H9 (cell line): ENCODE measurements around the gene ATE1. TPM values are rescaled to one million over a fixed set of nuclear protein-coding genes. Genes with fewer than 3 reads are reported as not detected.

Experiments
- DNase-seq: peaks from one replicate; pipeline ENCODE4 v3.0.0-alpha.2; 2017
- H2AFZ ChIP-seq: one replicate; pipeline ENCODE4 v1.6.1; 2013; ENCODE audit warnings: mild to moderate bottlenecking, low read length, control low read depth, moderate library complexity
- H2AK5ac ChIP-seq: 2 replicates; pipeline ENCODE4 v1.6.1; 2013; ENCODE audit warnings: low read length, control low read depth, mixed read lengths; ENCODE audit not compliant: insufficient read length
- H2BK120ac ChIP-seq: one replicate; pipeline ENCODE4 v1.6.1; 2013; ENCODE audit warnings: low read depth, mild to moderate bottlenecking, low read length, control low read depth, inconsistent platforms; ENCODE audit not compliant: poor library complexity, severe bottlenecking
- H2BK12ac ChIP-seq: 2 replicates; pipeline ENCODE4 v1.6.1; 2013; ENCODE audit warnings: low read length, control low read depth, mixed read lengths, low read depth; ENCODE audit not compliant: insufficient read length
- H2BK15ac ChIP-seq: 2 replicates; pipeline ENCODE4 v1.6.1; 2013; ENCODE audit warnings: low read depth, low read length, control low read depth
- H2BK20ac ChIP-seq: one replicate; pipeline ENCODE4 v1.6.1; 2013; ENCODE audit warnings: low read depth, mild to moderate bottlenecking, low read length, control low read depth, inconsistent platforms; ENCODE audit not compliant: poor library complexity, severe bottlenecking
- H2BK5ac ChIP-seq: 2 replicates; pipeline ENCODE4 v1.6.1; 2013; ENCODE audit warnings: low read length, control low read depth, mixed read lengths; ENCODE audit not compliant: insufficient read length
- H3K14ac ChIP-seq: 2 replicates; pipeline ENCODE4 v1.6.1; 2013; ENCODE audit warnings: low read length, control low read depth; ENCODE audit not compliant: insufficient read depth
- H3K18ac ChIP-seq: 2 replicates; pipeline ENCODE4 v1.6.1; 2013; ENCODE audit warnings: low read depth, mild to moderate bottlenecking, mixed read lengths, low read length, control low read depth; ENCODE audit not compliant: insufficient read length
- H3K23ac ChIP-seq: 2 replicates; pipeline ENCODE4 v1.6.1; 2013; ENCODE audit warnings: low read length, control low read depth, mixed read lengths, low read depth; ENCODE audit not compliant: insufficient read length
- H3K23me2 ChIP-seq: 2 replicates; pipeline ENCODE4 v1.6.1; 2013; ENCODE audit warnings: low read depth, mild to moderate bottlenecking, mixed read lengths, low read length, control low read depth; ENCODE audit not compliant: insufficient read length, poor library complexity, severe bottlenecking
- H3K27ac ChIP-seq: 2 replicates; pipeline ENCODE4 v1.5.1; 2013; ENCODE audit warnings: low read length, control low read depth, mixed read lengths, low read depth; ENCODE audit not compliant: insufficient read length
- H3K27me3 ChIP-seq: 2 replicates; pipeline ENCODE4 v1.6.1; 2013; ENCODE audit warnings: low read length, control low read depth, inconsistent platforms; ENCODE audit not compliant: insufficient read depth
- H3K4ac ChIP-seq: 2 replicates; pipeline ENCODE4 v1.6.1; 2013; ENCODE audit warnings: low read depth, mild to moderate bottlenecking, control low read depth, inconsistent platforms, low read length, moderate library complexity
- H3K4me1 ChIP-seq: 2 replicates; pipeline ENCODE4 v1.6.1; 2013; ENCODE audit warnings: low read length, control low read depth, inconsistent platforms; ENCODE audit not compliant: insufficient read depth
- H3K4me2 ChIP-seq: 2 replicates; pipeline ENCODE4 v1.6.1; 2013; ENCODE audit warnings: low read length, control low read depth, mixed read lengths; ENCODE audit not compliant: insufficient read length, insufficient read depth
- H3K56ac ChIP-seq: 2 replicates; pipeline ENCODE4 v1.6.1; 2013; ENCODE audit warnings: low read depth, mild to moderate bottlenecking, mixed read lengths, low read length, control low read depth; ENCODE audit not compliant: insufficient read length
- H3K79me1 ChIP-seq: 2 replicates; pipeline ENCODE4 v1.6.1; 2013; ENCODE audit warnings: low read depth, mild to moderate bottlenecking, moderate library complexity, low read length, control low read depth, inconsistent platforms; ENCODE audit not compliant: insufficient read depth, poor library complexity, severe bottlenecking
- H3K79me2 ChIP-seq: 2 replicates; pipeline ENCODE4 v1.6.1; 2013; ENCODE audit warnings: low read length, control low read depth, inconsistent platforms; ENCODE audit not compliant: insufficient read depth
- H3K9ac ChIP-seq: 2 replicates; pipeline ENCODE4 v1.6.1; 2013; ENCODE audit warnings: low read length, control low read depth, mixed read lengths; ENCODE audit not compliant: insufficient read length; ENCODE audit errors: extremely low read depth
- H3K9me3 ChIP-seq: one replicate; pipeline ENCODE4 v1.6.1; 2013; ENCODE audit warnings: low read depth, low read length, inconsistent platforms; ENCODE audit not compliant: control insufficient read depth
- H3T11ph ChIP-seq: one replicate; pipeline ENCODE4 v1.6.1; 2013; ENCODE audit warnings: mild to moderate bottlenecking, low read length, control low read depth, inconsistent platforms
- H4K20me1 ChIP-seq: one replicate; pipeline ENCODE4 v1.6.1; 2013; ENCODE audit not compliant: control insufficient read depth, insufficient read length, insufficient read depth
- H4K5ac ChIP-seq: 2 replicates; pipeline ENCODE4 v1.6.1; 2013; ENCODE audit warnings: low read depth, mild to moderate bottlenecking, mixed read lengths, low read length, control low read depth; ENCODE audit not compliant: insufficient read length
- H4K8ac ChIP-seq: replicated peaks from 2 replicates; pipeline ENCODE4 v1.6.1; 2013; ENCODE audit warnings: low read length, control low read depth, mixed read lengths, low read depth; ENCODE audit not compliant: insufficient read length
- H4K91ac ChIP-seq: 2 replicates; pipeline ENCODE4 v1.6.1; 2013; ENCODE audit warnings: low read depth, mild to moderate bottlenecking, moderate library complexity, mixed read lengths, low read length, control low read depth; ENCODE audit not compliant: insufficient read length
- H3K27ac Mint-ChIP-seq, 3 experiments: 2 replicates in 2 of 3; 3 replicates in 1 of 3; pipeline ENCODE4 v1.8.0; 2020 to 2021; ENCODE audit warnings: mixed read lengths in 3 of 3, mild to moderate bottlenecking in 1 of 3, moderate library complexity in 1 of 3
- H3K27me3 Mint-ChIP-seq: 2 replicates; pipeline ENCODE4 v1.8.0; 2021; ENCODE audit warnings: low read depth, mild to moderate bottlenecking, moderate library complexity, mixed read lengths
- H3K36me3 Mint-ChIP-seq, 3 experiments: 2 replicates in 2 of 3; 3 replicates in 1 of 3; pipeline ENCODE4 v1.8.0; 2020 to 2021; ENCODE audit warnings: low read depth in 3 of 3, mixed read lengths in 3 of 3; ENCODE audit not compliant: insufficient read depth in 1 of 3
- H3K4me1 Mint-ChIP-seq, 2 experiments: 2 replicates each; pipeline ENCODE4 v1.8.0; 2020; ENCODE audit warnings: mixed read lengths in 2 of 2
- H3K4me3 Mint-ChIP-seq, 2 experiments: 2 replicates in 1 of 2; 3 replicates in 1 of 2; pipeline ENCODE4 v1.8.0; 2020 to 2021; ENCODE audit warnings: mild to moderate bottlenecking in 2 of 2, mixed read lengths in 2 of 2, moderate library complexity in 1 of 2
- H3K9me3 Mint-ChIP-seq, 2 experiments: 2 replicates in 1 of 2; 3 replicates in 1 of 2; pipeline ENCODE4 v1.8.0; 2020; ENCODE audit warnings: mild to moderate bottlenecking in 2 of 2, mixed read lengths in 2 of 2, moderate library complexity in 1 of 2
- CTCF ChIP-seq: fragments of 200-600 bp; sonication (generic); conservative IDR thresholded peaks from 3 replicates; pipeline ENCODE4 v1.8.0; 2021; ENCODE audit warnings: antibody characterized with exemption, mild to moderate bottlenecking
- WGBS: extraction: QIAGEN DNeasy Blood & Tissue Kit; methylation state at CpG from one replicate; pipeline ENCODE4 v1.1.7; 2013; ENCODE audit warnings: missing lambda C conversion rate, low lambda C conversion rate, mixed read lengths; ENCODE audit not compliant: insufficient read length; ENCODE audit errors: extremely low coverage; 5-methylcytosine and 5-hydroxymethylcytosine counted together
- total RNA-seq: library from RNA; stranded (reverse); gene quantifications from 2 replicates; pipeline ENCODE4 v1.2.1, GENCODE V29; 2021

Gene ATE1
- total RNA-seq, 1 experiment from 2014 or later = 29.0 TPM

DNA sequence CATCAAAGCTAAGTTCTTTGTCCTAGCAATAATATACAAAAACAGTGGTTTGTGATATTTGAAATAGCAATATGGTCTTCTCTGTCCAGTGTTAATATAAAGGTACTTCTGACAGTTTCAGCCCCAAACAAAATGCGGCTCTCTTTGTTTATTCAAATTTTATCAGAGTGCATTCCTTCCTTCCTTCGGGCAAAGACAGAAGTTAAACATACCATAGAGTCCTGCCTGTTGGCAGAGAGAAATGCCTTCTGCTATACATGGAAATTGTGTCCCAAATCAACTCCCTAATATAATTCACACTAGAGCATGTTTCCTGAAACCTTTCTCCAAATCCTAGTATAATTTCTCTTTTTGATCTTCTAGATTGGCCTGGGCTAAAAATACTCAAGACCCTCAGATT lies 21.2 kb upstream of the ATE1 start:
- Histone ChIP-seq H3K27me3 (no peaks in the 10 kb centered on the region), H3K18ac (no peak overlapping the region), H2BK120ac (no peak overlapping the region), H3T11ph (no peak overlapping the region), H3K23me2 (no peaks in the 10 kb centered on the region), H3K27ac (no peak overlapping the region), H3K23ac (no peak overlapping the region), H2BK5ac (no peak overlapping the region), H3K56ac (no peak overlapping the region), H3K4me1 (no peaks in the 10 kb centered on the region), H2AK5ac (no peak overlapping the region), H3K79me2 (no peaks in the 10 kb centered on the region), H3K9ac (no peak overlapping the region), H4K20me1 (no peaks in the 10 kb centered on the region), H2BK15ac (no peak overlapping the region), H2BK20ac (no peak overlapping the region), H2BK12ac (no peak overlapping the region), H3K4ac (no peak overlapping the region), H3K4me2 (no peak overlapping the region), H3K14ac (no peak overlapping the region), H2AFZ (no peak overlapping the region), H4K91ac (no peak overlapping the region), H4K8ac (no peak overlapping the region), H3K79me1 (no peaks in the 10 kb centered on the region), H4K5ac (no peak overlapping the region), H3K9me3 (no peaks in the 10 kb centered on the region)
- no peak overlapping the region for H3K27ac Mint-ChIP-seq
- H3K4me1 Mint-ChIP-seq = peaks cover 10 to 11% of the 10 kb centered on the region in 2 experiments
- H3K4me3 Mint-ChIP-seq = no peak overlapping the region
- WGBS = no CpG with 5 or more reads among the region's 2 CpGs
- TF ChIP-seq CTCF = no peak
- H3K9me3 Mint-ChIP-seq = no peaks in the 10 kb centered on the region
- H3K36me3 Mint-ChIP-seq = peaks cover 0 to 7% (median 4%) of the 10 kb centered on the region in 3 experiments; a peak in 1 of 7 replicates
- no peak for DNase-seq
- no peaks in the 10 kb centered on the region for H3K27me3 Mint-ChIP-seq
